SK-N-MC (cell line): Measurements from ENCODE around the gene SYCP2.

Experiments
- DNase-seq: peaks from one replicate; pipeline ENCODE4 v3.0.0-alpha.2; 2011; ENCODE audit warnings: low read depth, low spot score
- H3K27ac ChIP-seq: fragments of 200-600 bp; sonication (generic); 2 replicates; pipeline ENCODE4 v1.5.1; 2016; ENCODE audit warnings: mixed run types
- H3K36me3 ChIP-seq: fragments of 200-600 bp; sonication (generic); 2 replicates; pipeline ENCODE4 v1.6.1; 2017; ENCODE audit warnings: antibody characterized with exemption, low read length, mixed read lengths; ENCODE audit not compliant: insufficient read depth
- H3K4me3 ChIP-seq: fragments of 200-600 bp; sonication (generic); 2 replicates; pipeline ENCODE4 v1.5.1; 2016
- H3K9ac ChIP-seq: fragments of 200-600 bp; sonication (generic); 2 replicates; pipeline ENCODE4 v1.8.0; 2017; ENCODE audit warnings: mixed run types, mixed read lengths; ENCODE audit not compliant: insufficient read length
- H3K9me3 ChIP-seq: fragments of 200-600 bp; sonication (generic); 2 replicates; pipeline ENCODE4 v1.6.1; 2017; ENCODE audit warnings: low read depth, mild to moderate bottlenecking, antibody characterized with exemption, low read length, moderate library complexity, mixed read lengths
- EZH2 ChIP-seq: fragments of 200-600 bp; sonication (generic); IDR thresholded peaks from one replicate; pipeline ENCODE4 v1.6.1; 2017; ENCODE audit warnings: antibody characterized with exemption
- FOXP2 ChIP-seq: optimal IDR thresholded peaks from 2 replicates; pipeline ENCODE3; 2011; ENCODE audit warnings: mild to moderate bottlenecking, moderate library complexity; ENCODE audit not compliant: insufficient read depth; ENCODE audit errors: extremely low read length, control extremely low read depth
- POLR2AphosphoS5 ChIP-seq: IDR thresholded peaks from 2 replicates; pipeline ENCODE4 v1.6.1; 2012; ENCODE audit warnings: mild to moderate bottlenecking, low read depth, low read length, borderline replicate concordance

The SYCP2 gene

DNA sequence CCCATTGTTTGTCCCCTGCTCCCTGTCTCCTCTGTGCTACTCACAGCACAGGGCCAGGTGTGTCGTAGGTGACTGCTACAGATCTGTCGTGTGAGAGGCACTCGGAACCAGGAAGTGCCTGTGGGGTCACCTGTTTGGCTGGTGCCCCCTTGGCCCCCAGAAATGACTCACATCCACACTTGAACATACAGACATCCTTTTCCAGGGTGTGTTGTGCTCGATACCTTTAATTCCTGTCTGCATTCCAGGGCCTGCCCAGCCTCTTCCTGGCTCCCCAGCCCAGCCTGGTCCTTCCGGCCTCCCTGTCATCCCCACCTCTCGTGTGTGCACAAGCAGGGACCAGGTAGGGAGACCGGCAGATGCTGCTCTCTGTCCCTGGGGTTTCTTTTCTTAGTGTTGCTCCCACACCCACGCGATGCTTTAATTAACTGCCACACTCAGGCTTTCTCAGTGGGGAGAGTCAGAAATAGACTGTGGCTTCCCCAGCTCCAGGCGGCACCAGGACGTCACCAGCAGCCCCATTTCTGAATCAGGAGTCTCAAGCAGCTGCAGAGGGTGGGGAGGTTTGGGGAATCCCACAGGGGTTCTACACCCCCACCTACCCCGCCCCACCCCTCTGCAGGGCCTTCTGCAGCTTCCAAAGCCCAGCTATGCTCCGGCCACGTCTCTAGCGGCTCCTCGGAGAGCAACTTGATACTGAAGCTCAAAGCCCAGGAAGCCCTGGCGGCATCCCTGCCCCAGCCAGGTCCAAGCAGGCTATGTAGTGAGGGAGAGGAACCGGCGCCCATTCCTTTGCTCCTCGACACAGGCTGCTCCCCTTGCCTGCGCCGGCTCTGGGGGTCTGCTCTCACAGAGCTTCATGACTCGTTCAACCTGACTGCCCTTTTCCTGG lies 102.2 kb downstream of the SYCP2 start:
- H3K36me3 ChIP-seq, result no peaks in the 10 kb centered on the region
- no peak for DNase-seq
- H3K27ac ChIP-seq, result no peak overlapping the region
- no peaks in the 10 kb centered on the region for H3K9me3 ChIP-seq
- no peak overlapping the region for H3K9ac ChIP-seq
- no peak overlapping the region for H3K4me3 ChIP-seq
- TF ChIP-seq POLR2AphosphoS5, result no peak
- TF ChIP-seq EZH2, result no peak
- TF ChIP-seq FOXP2, result no peak

DNA sequence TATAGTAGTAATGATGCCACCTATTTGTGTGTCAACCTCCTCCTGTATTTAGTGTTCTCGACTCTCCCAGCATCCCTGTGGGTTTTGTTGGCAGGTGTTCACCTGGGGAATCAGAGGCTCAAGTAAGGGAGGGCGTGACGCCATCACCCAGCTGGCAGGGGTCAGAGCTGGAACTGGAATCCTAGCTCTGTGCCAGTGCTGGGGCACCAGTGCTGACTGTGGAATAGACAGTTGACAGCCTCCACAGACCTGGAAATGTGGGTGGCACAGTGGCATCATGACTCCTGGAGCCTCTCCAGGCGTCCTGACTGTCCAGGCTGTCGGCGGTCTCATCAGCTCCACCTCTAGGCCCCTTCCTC lies 102.8 kb downstream of the SYCP2 start:
- no peak overlapping the region for H3K9ac ChIP-seq
- DNase-seq, result no peak

DNA sequence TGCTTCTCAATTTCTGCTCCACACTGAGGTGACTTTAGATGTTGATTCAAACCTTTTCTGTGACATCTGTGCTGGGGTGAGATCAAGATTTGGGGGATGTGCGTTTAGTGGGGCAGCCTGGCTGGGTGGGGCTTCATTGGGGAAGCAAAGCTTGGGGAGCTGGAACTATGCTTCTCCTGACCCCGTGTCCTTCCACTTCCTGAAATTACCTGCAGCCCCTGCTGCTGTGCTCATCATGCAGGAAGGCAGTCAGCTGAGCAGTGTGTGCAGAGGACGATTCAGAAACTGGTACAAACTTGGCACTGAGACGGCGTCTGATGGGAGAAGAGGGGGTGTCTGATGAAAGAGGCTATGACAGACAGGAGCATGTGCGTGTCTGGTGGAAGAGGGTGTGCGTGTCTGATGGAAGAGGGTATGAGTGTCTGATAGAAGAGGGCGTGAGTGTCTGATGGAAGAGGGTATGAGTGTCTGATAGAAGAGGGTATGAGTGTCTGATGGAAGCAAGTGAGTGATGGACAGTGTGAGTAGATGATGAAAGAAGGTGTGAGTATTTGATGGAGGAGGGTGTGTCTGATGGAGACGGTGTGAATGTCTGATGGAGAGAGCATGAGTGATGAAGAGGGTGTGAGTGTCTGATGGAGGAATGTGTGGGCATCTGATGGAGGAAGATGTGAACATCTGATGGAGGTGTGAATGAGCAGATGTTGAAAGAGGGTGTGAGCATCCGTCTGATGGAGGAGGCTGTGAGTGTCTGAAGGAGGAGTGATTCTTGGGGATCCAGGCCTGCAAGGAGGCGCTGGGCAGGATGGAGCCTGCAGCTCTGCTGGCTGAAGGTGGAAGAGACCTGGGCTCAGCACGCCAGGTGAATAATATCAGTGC lies 103.4 kb downstream of the SYCP2 start:
- H3K36me3 ChIP-seq, result no peaks in the 10 kb centered on the region
- no peaks in the 10 kb centered on the region for H3K9me3 ChIP-seq
- DNase-seq, result no peak
- TF ChIP-seq POLR2AphosphoS5 (no peak), FOXP2 (no peak), EZH2 (no peak)
- no peak overlapping the region for H3K4me3 ChIP-seq
- no peak overlapping the region for H3K27ac ChIP-seq
- no peak overlapping the region for H3K9ac ChIP-seq

More for the DNA sequence above, 102.8 kb downstream of the SYCP2 start:
- Histone ChIP-seq H3K27ac (no peak overlapping the region), H3K4me3 (no peak overlapping the region), H3K9me3 (no peaks in the 10 kb centered on the region), H3K36me3 (no peaks in the 10 kb centered on the region)
- no peak for TF ChIP-seq POLR2AphosphoS5
- no peak for TF ChIP-seq FOXP2
- TF ChIP-seq EZH2, result no peak

DNA sequence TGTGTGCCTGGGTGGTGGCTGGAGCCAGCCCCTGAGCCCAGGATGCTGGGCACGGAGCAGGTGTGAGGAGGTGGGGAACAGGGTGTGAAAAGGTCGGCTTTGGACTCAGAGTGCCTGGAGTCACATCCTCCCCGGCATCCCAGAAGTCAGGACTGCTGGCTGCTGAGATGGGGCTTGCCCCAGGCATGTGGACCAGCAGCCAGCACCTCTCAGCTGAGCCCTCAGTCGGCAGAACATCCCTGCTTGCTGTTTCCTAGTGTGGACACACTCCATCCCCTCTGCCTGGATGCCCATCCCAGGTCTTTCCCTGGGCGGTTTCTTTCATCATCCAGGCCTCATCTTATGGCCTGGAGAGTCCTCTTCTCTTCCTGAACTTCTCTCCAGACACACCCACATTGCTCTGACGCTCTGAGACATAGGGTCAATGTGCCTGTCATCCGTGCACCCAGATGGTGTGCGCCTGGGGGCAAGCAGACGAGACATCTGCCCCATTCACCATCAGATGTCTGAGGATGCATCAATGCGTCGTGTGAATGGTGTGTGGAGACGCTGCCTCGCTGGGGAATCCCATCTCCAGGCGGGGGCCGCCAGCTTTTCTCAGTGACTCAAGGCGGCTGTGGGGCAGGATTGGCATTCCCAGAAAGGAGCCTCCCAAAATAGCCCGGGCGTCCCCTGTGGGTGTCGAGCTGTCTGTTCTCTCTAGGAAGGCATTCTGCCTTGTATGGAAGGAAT lies 104.2 kb downstream of the SYCP2 start:
- Histone ChIP-seq H3K9ac (no peak overlapping the region), H3K27ac (no peak overlapping the region), H3K4me3 (no peak overlapping the region), H3K9me3 (no peaks in the 10 kb centered on the region), H3K36me3 (no peaks in the 10 kb centered on the region)
- DNase-seq, result no peak
- TF ChIP-seq FOXP2 (no peak), EZH2 (no peak), POLR2AphosphoS5 (no peak)

DNA sequence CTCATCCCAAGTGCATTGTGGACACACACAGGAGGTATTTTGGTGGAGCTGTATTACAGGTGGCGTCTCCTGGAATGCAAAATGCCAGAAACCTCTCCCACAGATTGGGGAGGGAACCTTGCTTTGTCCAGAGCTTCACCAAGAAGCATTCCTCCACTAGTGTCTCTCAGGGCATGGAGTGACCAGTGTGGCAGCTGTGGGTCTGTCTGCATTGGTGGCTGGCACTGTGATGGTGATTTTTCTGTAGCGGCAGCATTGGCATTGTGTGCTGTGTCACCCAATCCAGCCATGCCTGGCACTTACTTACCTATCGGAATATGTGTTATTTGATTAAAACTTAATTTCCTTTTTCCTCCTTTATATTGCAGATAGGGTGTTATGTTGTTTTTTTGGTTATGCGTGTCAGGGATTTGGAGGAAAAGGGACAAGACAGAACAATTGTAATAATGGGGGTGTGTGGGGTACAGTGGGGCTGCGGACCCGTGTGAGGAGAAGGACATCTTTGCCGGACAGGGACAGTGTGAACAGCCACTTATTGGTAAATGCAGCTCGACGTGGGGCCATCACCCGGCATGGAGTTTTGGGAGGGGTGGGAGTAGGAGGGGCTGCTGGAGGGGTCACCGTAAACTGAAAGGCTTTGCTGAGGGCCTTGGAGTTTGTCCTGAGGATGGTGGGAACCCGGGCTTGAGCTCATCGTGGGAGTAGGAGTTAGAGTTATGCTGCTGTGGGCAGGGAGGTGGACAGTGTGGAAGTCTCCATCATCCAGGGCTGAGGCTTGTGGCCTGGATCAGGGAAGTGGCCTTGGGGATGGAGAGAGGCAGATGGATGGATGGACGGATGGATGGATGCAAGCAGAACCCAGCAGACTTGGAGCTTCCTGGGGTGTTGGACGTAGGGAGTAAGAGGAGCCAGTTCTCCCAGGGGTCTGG lies 105.0 kb downstream of the SYCP2 start:
- H3K9ac ChIP-seq, result no peak overlapping the region
- no peak overlapping the region for H3K27ac ChIP-seq
- H3K36me3 ChIP-seq, result no peaks in the 10 kb centered on the region
- no peak for DNase-seq
- no peaks in the 10 kb centered on the region for H3K9me3 ChIP-seq
- TF ChIP-seq POLR2AphosphoS5 (no peak), EZH2 (no peak), FOXP2 (no peak)
- H3K4me3 ChIP-seq, result no peak overlapping the region

DNA sequence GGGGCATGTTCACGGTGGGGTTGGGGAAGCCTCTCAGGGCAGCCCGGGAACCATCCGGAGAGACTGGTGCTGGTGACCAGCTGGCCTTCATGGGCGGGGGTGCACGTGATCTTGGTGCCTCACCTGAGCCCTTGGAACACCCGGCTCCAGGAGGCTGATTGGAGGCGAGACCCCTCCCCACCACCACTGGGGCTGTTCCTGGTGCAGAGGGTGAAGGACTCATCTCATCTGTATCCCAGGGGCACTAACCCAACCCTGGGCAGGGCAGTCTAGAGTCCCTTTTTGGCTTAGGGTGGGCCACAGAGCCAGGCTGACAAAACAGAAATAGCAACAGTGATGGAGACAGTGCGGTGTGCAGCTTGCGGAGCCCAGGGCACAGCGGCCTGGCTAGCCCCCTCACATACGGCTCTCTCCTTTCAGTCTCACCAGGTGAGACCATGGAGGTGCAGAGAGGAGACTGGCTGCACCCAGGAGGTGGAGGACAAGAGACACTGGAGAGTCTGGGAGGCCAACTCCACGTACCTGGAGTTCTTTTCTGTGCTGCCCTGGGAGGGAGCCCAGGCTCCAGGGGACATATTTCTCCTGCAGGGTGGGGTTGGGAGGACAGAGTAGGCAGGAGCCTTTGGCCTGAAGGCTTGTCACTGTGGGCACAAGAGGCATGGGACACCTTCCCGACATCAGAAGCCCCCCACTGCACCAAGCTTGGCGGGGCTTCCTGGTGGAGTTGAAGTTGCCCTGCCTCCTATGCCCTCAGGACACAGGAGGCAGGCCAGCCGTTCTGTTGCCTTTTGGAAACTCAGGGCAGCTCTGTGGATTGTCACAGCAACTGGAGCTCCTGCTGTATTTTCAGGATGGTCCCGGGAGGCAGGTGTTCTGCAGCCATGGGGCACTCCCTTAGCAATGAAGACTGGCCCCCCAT lies 106.0 kb downstream of the SYCP2 start:
- Histone ChIP-seq H3K27ac (no peak overlapping the region), H3K9ac (no peak overlapping the region), H3K9me3 (no peaks in the 10 kb centered on the region), H3K4me3 (no peak overlapping the region), H3K36me3 (no peaks in the 10 kb centered on the region)
- TF ChIP-seq POLR2AphosphoS5 (no peak), EZH2 (no peak), FOXP2 (no peak)
- no peak for DNase-seq
